HEK293T (cell line): ENCODE results near the gene OVOL2.

ENCODE experiments used
- CTCF ChIA-PET: fragments of 350-600 bp; formaldehyde crosslinking; extraction: SDS; loops from one replicate; lab custom pipeline; 2021; ENCODE audit warnings: antibody characterized with exemption, inconsistent platforms; lab: Yijun Ruan, JAX
- POLR2A ChIA-PET: fragments of 350-600 bp; formaldehyde crosslinking; extraction: SDS; loops from one replicate; lab custom pipeline; 2020; ENCODE audit warnings: antibody characterized with exemption, inconsistent platforms; lab: Yijun Ruan, JAX
- DNase-seq: peaks from one replicate; pipeline ENCODE4 v3.0.0; 2012; ENCODE audit warnings: mixed read lengths; ENCODE audit errors: extremely low spot score
- ARNT ChIP-seq: fragments of 450-650 bp; IDR thresholded peaks from 2 replicates; pipeline ENCODE4 v1.6.1; 2017; ENCODE audit warnings: mild to moderate bottlenecking
- BHLHE40 ChIP-seq: fragments of 450-650 bp; IDR thresholded peaks from 2 replicates; pipeline ENCODE4 v1.6.1; 2016; ENCODE audit warnings: mild to moderate bottlenecking, moderate library complexity, borderline replicate concordance
- CTBP1 ChIP-seq: fragments of 450-650 bp; IDR thresholded peaks from 2 replicates; pipeline ENCODE4 v1.6.1; 2016; ENCODE audit warnings: borderline replicate concordance
- ELF4 ChIP-seq: fragments of 450-650 bp; IDR thresholded peaks from 2 replicates; pipeline ENCODE4 v1.6.1; 2017; ENCODE audit warnings: antibody characterized with exemption
- FOXA1 ChIP-seq: fragments of 450-650 bp; IDR thresholded peaks from 2 replicates; pipeline ENCODE4 v1.6.1; 2016; ENCODE audit warnings: mild to moderate bottlenecking
- FOXK2 ChIP-seq: fragments of 450-650 bp; IDR thresholded peaks from 2 replicates; pipeline ENCODE4 v1.6.1; 2016; ENCODE audit warnings: mild to moderate bottlenecking
- FOXM1 ChIP-seq: fragments of 450-650 bp; IDR thresholded peaks from 2 replicates; pipeline ENCODE4 v1.6.1; 2017; ENCODE audit warnings: mild to moderate bottlenecking, borderline replicate concordance
- HDGF ChIP-seq: fragments of 450-650 bp; IDR thresholded peaks from 2 replicates; pipeline ENCODE4 v1.6.1; 2017; ENCODE audit warnings: antibody characterized with exemption, borderline replicate concordance
- L3MBTL2 ChIP-seq: fragments of 450-650 bp; conservative IDR thresholded peaks from 2 replicates; pipeline ENCODE4 v1.6.1; 2016; ENCODE audit warnings: mild to moderate bottlenecking
- LEF1 ChIP-seq: fragments of 450-650 bp; IDR thresholded peaks from 2 replicates; pipeline ENCODE4 v1.6.1; 2017; ENCODE audit warnings: mild to moderate bottlenecking, borderline replicate concordance
- NFRKB ChIP-seq: fragments of 450-650 bp; IDR thresholded peaks from 2 replicates; pipeline ENCODE4 v1.6.1; 2016; ENCODE audit warnings: mild to moderate bottlenecking, moderate library complexity
- SP1 ChIP-seq: fragments of 450-650 bp; IDR thresholded peaks from 2 replicates; pipeline ENCODE4 v1.6.1; 2017
- SUZ12 ChIP-seq: fragments of 450-650 bp; IDR thresholded peaks from 2 replicates; pipeline ENCODE4 v1.6.1; 2016; ENCODE audit warnings: mild to moderate bottlenecking
- TARDBP ChIP-seq: fragments of 450-650 bp; IDR thresholded peaks from 2 replicates; pipeline ENCODE4 v1.6.1; 2016
- ZNF384 ChIP-seq: fragments of 450-650 bp; IDR thresholded peaks from 2 replicates; pipeline ENCODE4 v1.6.1; 2016
- TF ChIP-seq, protein P1 (sequence below): fragments of 450-650 bp; IDR thresholded peaks from 2 replicates; pipeline ENCODE4 v1.6.1; 2016

OVOL2 gene

DNA sequence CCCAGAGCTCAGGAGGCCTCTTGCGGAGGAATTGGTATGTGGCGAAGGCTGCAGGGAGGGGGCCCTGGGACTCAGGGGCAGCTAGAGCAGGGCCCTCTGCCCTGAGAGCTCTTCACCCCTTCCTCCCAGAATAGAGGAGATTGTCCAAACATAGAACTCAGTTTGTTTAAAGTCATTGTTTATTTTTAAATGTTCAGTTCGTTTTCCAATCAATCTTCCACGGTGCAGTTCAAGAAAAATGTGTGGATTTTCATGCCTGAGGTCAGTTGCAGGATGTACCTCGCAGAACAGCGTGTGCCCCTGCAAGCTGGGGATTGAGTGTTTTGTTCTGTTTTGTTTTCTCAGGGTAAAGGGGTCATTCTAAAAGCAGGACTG, 51.7 kb downstream of the OVOL2 start:
- TF ChIP-seq NFRKB (no peak), FOXA1 (no peak), FOXK2 (no peak), FOXM1 (no peak), ZNF384 (no peak), CTBP1 (no peak), ARNT (no peak), SUZ12 (no peak), ELF4 (no peak), BHLHE40 (no peak), SP1 (no peak), TARDBP (no peak), LEF1 (no peak), L3MBTL2 (no peak)
- TF ChIP-seq, protein P1, sequence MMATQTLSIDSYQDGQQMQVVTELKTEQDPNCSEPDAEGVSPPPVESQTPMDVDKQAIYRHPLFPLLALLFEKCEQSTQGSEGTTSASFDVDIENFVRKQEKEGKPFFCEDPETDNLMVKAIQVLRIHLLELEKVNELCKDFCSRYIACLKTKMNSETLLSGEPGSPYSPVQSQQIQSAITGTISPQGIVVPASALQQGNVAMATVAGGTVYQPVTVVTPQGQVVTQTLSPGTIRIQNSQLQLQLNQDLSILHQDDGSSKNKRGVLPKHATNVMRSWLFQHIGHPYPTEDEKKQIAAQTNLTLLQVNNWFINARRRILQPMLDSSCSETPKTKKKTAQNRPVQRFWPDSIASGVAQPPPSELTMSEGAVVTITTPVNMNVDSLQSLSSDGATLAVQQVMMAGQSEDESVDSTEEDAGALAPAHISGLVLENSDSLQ: no peak
- ChIA-PET CTCF (no interaction called here), POLR2A (interaction anchor here (1.3 kb wide), 1 partner anchor 53 kb away, joined by 3 read pairs; no protein-coding TSS in a partner anchor)
- no peak for DNase-seq

- ChIA-PET POLR2A (interaction anchor here (1.3 kb wide), 1 partner anchor 53 kb away, joined by 3 read pairs; no protein-coding TSS in a partner anchor), CTCF (no interaction called here)
- TF ChIP-seq SUZ12 (no peak), CTBP1 (no peak), TARDBP (no peak), FOXA1 (no peak), NFRKB (no peak)
- no peak for DNase-seq
Observed at GRCh38 chr20:18005170-18005989, 52.3 kb downstream of the OVOL2 start.

GRCh38 chr20:18004384-18005031, 53.2 kb downstream of the OVOL2 start:
- TF ChIP-seq ZNF384: no peak
- no peak for TF ChIP-seq HDGF
- TF ChIP-seq, protein P1: no peak
- TF ChIP-seq CTBP1: no peak
- no peak for TF ChIP-seq ELF4
- TF ChIP-seq FOXK2: no peak
- no peak for TF ChIP-seq FOXM1
- TF ChIP-seq FOXA1: no peak
- no peak for TF ChIP-seq LEF1
- TF ChIP-seq BHLHE40: no peak
- TF ChIP-seq SP1: no peak
- TF ChIP-seq NFRKB: no peak
- TF ChIP-seq TARDBP: no peak
- no peak for TF ChIP-seq ARNT
- TF ChIP-seq L3MBTL2: no peak
- no peak for TF ChIP-seq SUZ12
- ChIA-PET CTCF (no interaction called here), POLR2A (interaction anchor here (1.3 kb wide), 1 partner anchor 54 kb away, joined by 3 read pairs; no protein-coding TSS in a partner anchor)
- DNase-seq: no peak

GRCh38 chr20:18003897-18004296, 53.8 kb downstream of the OVOL2 start:
- DNase-seq: no peak
- TF ChIP-seq ELF4: no peak
- TF ChIP-seq TARDBP: no peak
- no peak for TF ChIP-seq LEF1
- no peak for TF ChIP-seq CTBP1
- ChIA-PET CTCF (no interaction called here), POLR2A (no interaction called here)

DNA sequence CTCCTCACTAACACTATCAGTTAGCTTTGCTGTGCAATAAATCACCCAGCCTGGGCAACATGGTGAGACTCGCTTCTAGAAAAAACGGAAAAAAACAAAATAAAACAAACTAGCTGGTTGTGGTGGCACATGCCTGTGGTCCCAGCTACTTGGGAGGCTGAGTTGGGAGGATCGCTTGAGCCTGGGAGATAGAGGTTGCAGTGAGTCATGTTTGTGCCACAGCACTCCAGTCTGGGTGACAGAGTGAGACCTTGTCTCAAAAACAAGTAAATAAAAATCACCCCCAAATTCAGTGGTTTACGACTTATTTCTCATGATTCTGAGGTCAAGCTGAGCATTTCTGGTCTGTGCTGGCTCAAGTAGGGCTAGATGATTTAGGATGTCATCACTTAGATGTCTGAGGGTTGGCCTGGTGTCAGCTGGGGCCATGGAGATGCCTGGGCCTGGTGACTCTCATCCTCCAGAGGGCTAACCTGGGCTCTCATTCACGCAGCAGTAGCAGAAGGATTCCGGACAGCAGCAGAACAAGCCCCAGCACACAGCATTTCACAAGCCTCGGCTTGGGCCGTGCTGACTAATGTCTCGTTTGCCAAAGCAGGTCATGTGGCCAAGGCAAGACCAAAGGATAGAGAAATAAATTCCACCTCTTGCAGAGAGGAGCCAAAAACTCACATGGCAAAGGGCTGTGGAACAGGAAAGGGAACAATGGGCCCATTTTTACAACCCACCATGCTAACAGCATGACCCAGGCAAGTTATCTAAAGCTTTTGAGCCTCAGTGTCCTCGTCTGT, 56.4 kb downstream of the OVOL2 start:
- no peak for DNase-seq
- no peak for TF ChIP-seq TARDBP
- TF ChIP-seq, protein P1: no peak
- no peak for TF ChIP-seq ARNT
- no peak for TF ChIP-seq ZNF384
- no peak for TF ChIP-seq BHLHE40
- no peak for TF ChIP-seq HDGF
- TF ChIP-seq SUZ12: no peak
- TF ChIP-seq LEF1: no peak
- no peak for TF ChIP-seq NFRKB
- CTCF ChIA-PET: interaction anchor here (0.6 kb wide), 1 partner anchor 38 kb away, joined by 3 read pairs; no protein-coding TSS in a partner anchor
- POLR2A ChIA-PET: no interaction called here
